HepG2 (cell line): Measurements from ENCODE around the gene CCSER1. TPM values are rescaled to one million over a fixed set of nuclear protein-coding genes. Genes with fewer than 3 reads are reported as not detected.

Experiments
- ATAC-seq: fragments of 200-7000 bp; cut with Tn5 transposase; 3 replicates; pipeline ENCODE4 v1.9.1; 2020; ENCODE audit warnings: mild to moderate bottlenecking, moderate library complexity
- Bru-seq: library from RNA; stranded (reverse); fragments of 400-500 nt; gene quantifications from one replicate; lab custom pipeline; 2021; lab: Mats Ljungman, UMichigan
- BruChase-seq, 2 experiments: library from RNA; stranded (reverse); fragments of 400-500 nt; gene quantifications; one replicate each; lab custom pipeline; 2021; lab: Mats Ljungman, UMichigan
- BruUV-seq: library from RNA; stranded (reverse); fragments of 400-500 nt; replicated peaks from 2 replicates; lab custom pipeline; 2021; lab: Mats Ljungman, UMichigan
- CTCF ChIA-PET: fragments of 300-600 bp; formaldehyde crosslinking; extraction: SDS; loops from one replicate; lab custom pipeline; 2021; ENCODE audit warnings: low total read pairs, inconsistent platforms, low intra/inter-chr PET ratio; lab: Yijun Ruan, JAX
- POLR2A ChIA-PET: fragments of 350-600 bp; sonication (Branson Sonifier 250); formaldehyde crosslinking; loops from one replicate; lab custom pipeline; 2020; ENCODE audit warnings: antibody characterized with exemption, inconsistent platforms; lab: Yijun Ruan, JAX
- DNase-seq: peaks from one replicate; pipeline ENCODE4 v3.0.0-alpha.2; 2015; ENCODE audit warnings: low spot score
- FAIRE-seq: peaks from 3 replicates; lab custom pipeline; 2011; peaks lifted over from hg19 to GRCh38; lab: Jason Lieb, UNC
- H2AFZ ChIP-seq: one replicate; pipeline ENCODE4 v1.6.1; 2011; ENCODE audit warnings: low read length, inconsistent platforms
- H3K27ac ChIP-seq: fragments of 300-600 bp; 3 replicates; pipeline ENCODE4 v1.8.0; 2011; ENCODE audit warnings: mixed run types, mild to moderate bottlenecking, mixed read lengths, low read length, inconsistent platforms; ENCODE audit not compliant: insufficient read depth; ENCODE audit errors: extremely low read length
- H3K27me3 ChIP-seq, 2 experiments: fragments of 200-600 bp in 1 of 2; 2 replicates in 1 of 2; 3 replicates in 1 of 2; pipeline versions ENCODE4 v1.6.0 to v1.8.0; 2011; ENCODE audit warnings: low read length in 2 of 2, mild to moderate bottlenecking in 2 of 2, moderate library complexity in 2 of 2, inconsistent platforms in 1 of 2; ENCODE audit not compliant: insufficient read depth in 2 of 2, control insufficient read depth in 1 of 2
- H3K36me3 ChIP-seq, 2 experiments: fragments of 200-600 bp in 1 of 2; replicated peaks in 1 of 2; 2 replicates in 1 of 2; 3 replicates in 1 of 2; pipeline versions ENCODE4 v1.5.1 to v1.8.0; 2011; ENCODE audit warnings: low read length in 2 of 2, inconsistent platforms in 1 of 2; ENCODE audit not compliant: insufficient read depth in 2 of 2, control insufficient read depth in 1 of 2
- H3K4me1 ChIP-seq: 2 replicates; pipeline ENCODE4 v1.5.1; 2012; ENCODE audit warnings: low read length, inconsistent platforms; ENCODE audit not compliant: insufficient read depth
- H3K4me2 ChIP-seq: 2 replicates; pipeline ENCODE4 v1.6.0; 2011; ENCODE audit warnings: low read depth, low read length, inconsistent platforms
- H3K4me3 ChIP-seq, 3 experiments: fragments of 200-600 bp in 1 of 3; sonication (generic), shearing (Covaris generic) in 1 of 3; replicated peaks in 1 of 3; 2 replicates each; pipeline ENCODE4 v1.5.1; 2011 to 2016; ENCODE audit warnings: low read length in 3 of 3, inconsistent platforms in 2 of 3, low read depth in 2 of 3, mild to moderate bottlenecking in 2 of 3, control low read depth in 1 of 3, mixed read lengths in 1 of 3; ENCODE audit not compliant: insufficient read depth in 1 of 3
- H3K79me2 ChIP-seq: one replicate; pipeline ENCODE4 v1.6.1; 2011; ENCODE audit warnings: low read length, inconsistent platforms; ENCODE audit not compliant: insufficient read depth
- H3K9ac ChIP-seq: 2 replicates; pipeline ENCODE4 v1.6.0; 2011; ENCODE audit warnings: mild to moderate bottlenecking, low read depth, low read length, inconsistent platforms; ENCODE audit not compliant: insufficient read depth
- H3K9me3 ChIP-seq: 2 replicates; pipeline ENCODE4 v1.5.1; 2012; ENCODE audit warnings: mild to moderate bottlenecking, low read length
- H4K20me1 ChIP-seq: 2 replicates; pipeline ENCODE4 v1.6.0; 2011; ENCODE audit warnings: inconsistent platforms, mild to moderate bottlenecking, low read length, moderate library complexity; ENCODE audit not compliant: insufficient read depth
- FLYWCH1 ChIP-seq: sonication (generic); formaldehyde crosslinking; IDR thresholded peaks from 2 replicates; pipeline ENCODE4 v1.8.1; 2023; ENCODE audit warnings: mild to moderate bottlenecking, missing genetic modification reagents
- MEIS1 ChIP-seq: sonication (generic); formaldehyde crosslinking; IDR thresholded peaks from 2 replicates; pipeline ENCODE4 v1.9.0; 2021; ENCODE audit warnings: mild to moderate bottlenecking, missing genetic modification reagents, moderate library complexity, borderline replicate concordance
- NFE2L1 ChIP-seq: sonication (generic); formaldehyde crosslinking; IDR thresholded peaks from 2 replicates; pipeline ENCODE4 v1.4.0; 2020; ENCODE audit warnings: missing genetic modification reagents, mild to moderate bottlenecking, borderline replicate concordance
- XRCC5 ChIP-seq: fragments of 200-400 bp; formaldehyde crosslinking; optimal IDR thresholded peaks from 2 replicates; pipeline ENCODE3; 2017; ENCODE audit warnings: mild to moderate bottlenecking, low read length
- ZNF570 ChIP-seq: sonication (generic); formaldehyde crosslinking; IDR thresholded peaks from 2 replicates; pipeline ENCODE4 v1.4.0; 2020; ENCODE audit warnings: mild to moderate bottlenecking, missing genetic modification reagents, borderline replicate concordance
- ZSCAN31 ChIP-seq: sonication (generic); formaldehyde crosslinking; IDR thresholded peaks from 2 replicates; pipeline ENCODE4 v1.5.0; 2020; ENCODE audit warnings: low read depth, mild to moderate bottlenecking, missing genetic modification reagents
- WGBS: methylation state at CpG from one replicate; pipeline ENCODE4 v1.1.6; 2017; ENCODE audit warnings: low lambda C conversion rate; 5-methylcytosine and 5-hydroxymethylcytosine counted together
- in situ Hi-C: cut with HindIII; loops from 2 replicates; pipeline ENCODE4 v1.10.0; 2017; ENCODE audit warnings: low pct_unique_long_range_greater_than_20kb; ENCODE audit not compliant: extremely low pct_ligation_motif_present
- intact Hi-C: fragments of 100-400 bp; cut with micrococcal nuclease; formaldehyde crosslinking; loops from one replicate; pipeline ENCODE4 v1.10.0; 2022; ENCODE audit not compliant: unreplicated experiment
- long read RNA-seq, 2 experiments: library from RNA in 1 of 2; library from polyadenylated mRNA in 1 of 2; stranded (forward) in 1 of 2; unstranded in 1 of 2; transcript quantifications; one replicate each; pipeline ENCODE4 v2.0.0, GENCODE V29; 2019 to 2022
- polyA minus RNA-seq, 3 experiments: library from RNA; depleted of rRNA, polyadenylated mRNA; stranded (reverse); fragments of >200 nt; gene quantifications; 2 replicates each; pipeline ENCODE4 v1.2.3, GENCODE V29; 2011; ENCODE audit warnings: low replicate concordance in 1 of 3
- polyA plus RNA-seq, 8 experiments: library from polyadenylated mRNA; depleted of rRNA in 3 of 8; stranded (reverse) in 7 of 8; unstranded in 1 of 8; fragments of >200 nt; fragmentation: Illumina TruSeq in 4 of 8; extraction: Trizol in 4 of 8; gene quantifications; 2 replicates each; pipeline versions ENCODE4 v1.2.1 to v1.2.3, GENCODE V29; 2011 to 2016; ENCODE audit warnings: low read depth in 4 of 8, missing spikeins in 1 of 8, mixed read lengths in 1 of 8; ENCODE audit not compliant: insufficient read depth in 1 of 8
- total RNA-seq, 5 experiments: library from RNA; depleted of rRNA; stranded (reverse); fragments of >200 nt; fragmentation: Illumina TruSeq; extraction: Trizol; gene quantifications; 2 replicates each; pipeline ENCODE4 v1.2.3, GENCODE V29; 2016; ENCODE audit warnings: low read depth in 1 of 5
- TF ChIP-seq, protein P1 (sequence below): sonication (generic); formaldehyde crosslinking; conservative IDR thresholded peaks from 2 replicates; pipeline ENCODE4 v1.4.0; 2020; ENCODE audit warnings: missing genetic modification reagents

Gene CCSER1
- total RNA-seq (2016; rRNA removed; fragmentation: Illumina TruSeq; extraction: Trizol) (not detected in 2 replicates), polyA plus RNA-seq (2011; rRNA removed) (not detected in 2 replicates), polyA minus RNA-seq (2011; rRNA and poly(A)+ RNA removed; ENCODE audit: low replicate concordance) (5.5 TPM in 1 of 2 replicates, not detected in the other), Bru-seq, nascent RNA (percentile 3 among the genes with signal in this experiment), BruChase-seq, experiment 1, labeled RNA remaining after a 6-hour chase (percentile 3 among the genes with signal in this experiment), BruChase-seq, experiment 2, labeled RNA remaining after a 2-hour chase (percentile 3 among the genes with signal in this experiment)
- total RNA-seq (2016; cell fraction: cytosol; rRNA removed; fragmentation: Illumina TruSeq; extraction: Trizol; ENCODE audit: low read depth), result not detected in 2 replicates
- not detected in 2 replicates for total RNA-seq (2016; cell fraction: insoluble cytoplasmic fraction; rRNA removed; fragmentation: Illumina TruSeq; extraction: Trizol)
- total RNA-seq (2016; cell fraction: membrane; rRNA removed; fragmentation: Illumina TruSeq; extraction: Trizol), result not detected in 2 replicates
- not detected in 2 replicates for total RNA-seq (2016; cell fraction: nucleus; rRNA removed; fragmentation: Illumina TruSeq; extraction: Trizol)
- polyA plus RNA-seq (2011; cell fraction: cytosol; rRNA removed), result not detected in 2 replicates
- not detected in 2 replicates for polyA plus RNA-seq (2011; cell fraction: nucleus; rRNA removed)
- not detected in 2 replicates for polyA plus RNA-seq (2012)
- not detected in 2 replicates for polyA plus RNA-seq (2016; cell fraction: cytosol; fragmentation: Illumina TruSeq; extraction: Trizol; ENCODE audit: low read depth)
- polyA plus RNA-seq (2016; cell fraction: insoluble cytoplasmic fraction; fragmentation: Illumina TruSeq; extraction: Trizol; ENCODE audit: low read depth), result not detected in 2 replicates
- not detected in 2 replicates for polyA plus RNA-seq (2016; cell fraction: membrane; fragmentation: Illumina TruSeq; extraction: Trizol; ENCODE audit: low read depth)
- not detected in 2 replicates for polyA plus RNA-seq (2016; cell fraction: nucleus; fragmentation: Illumina TruSeq; extraction: Trizol; ENCODE audit: insufficient read depth, low read depth)
- not detected in 2 replicates for polyA minus RNA-seq (2011; cell fraction: cytosol; rRNA and poly(A)+ RNA removed)
- not detected in 2 replicates for polyA minus RNA-seq (2011; cell fraction: nucleus; rRNA and poly(A)+ RNA removed)
- long read RNA-seq, experiment 1, result 0 reads
- long read RNA-seq, experiment 2, result 0 reads

DNA sequence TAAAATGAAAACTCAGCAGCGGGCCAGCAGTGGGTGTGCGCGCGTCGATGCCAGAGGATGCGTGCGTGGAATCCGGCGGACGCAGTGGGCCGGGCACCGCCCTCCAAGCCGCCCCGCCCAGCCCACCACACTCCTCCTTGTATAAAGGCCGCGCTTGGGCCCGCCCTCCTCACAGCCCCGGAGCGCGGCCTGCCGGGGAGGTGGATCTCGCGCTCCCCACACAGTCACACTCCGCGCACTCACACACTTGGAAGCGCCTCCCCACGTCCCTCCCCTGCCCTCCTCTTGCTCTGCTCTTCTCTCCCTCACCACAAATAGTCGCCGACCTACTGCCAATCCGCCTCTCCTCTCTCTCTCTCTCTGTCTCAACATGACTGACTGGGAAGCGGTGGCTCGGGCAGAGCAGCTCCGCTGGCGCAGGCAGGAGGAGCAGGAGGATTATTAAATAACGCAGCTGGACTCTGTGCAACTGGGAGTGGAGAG lies at the start of gene CCSER1:
TSS of gene CCSER1 (plus strand) at position 172 of the 483 bp plus-strand sequence.
- CTCF ChIA-PET, result no interaction called here
- POLR2A ChIA-PET, result no interaction called here
- no peak for TF ChIP-seq NFE2L1 (CRISPR knock-in tag)
- no peak for TF ChIP-seq MEIS1 (CRISPR knock-in tag)
- TF ChIP-seq FLYWCH1, result no peak
- TF ChIP-seq ZNF570 (CRISPR knock-in tag), result no peak
- no peak for TF ChIP-seq ZSCAN31
- TF ChIP-seq, protein P1, sequence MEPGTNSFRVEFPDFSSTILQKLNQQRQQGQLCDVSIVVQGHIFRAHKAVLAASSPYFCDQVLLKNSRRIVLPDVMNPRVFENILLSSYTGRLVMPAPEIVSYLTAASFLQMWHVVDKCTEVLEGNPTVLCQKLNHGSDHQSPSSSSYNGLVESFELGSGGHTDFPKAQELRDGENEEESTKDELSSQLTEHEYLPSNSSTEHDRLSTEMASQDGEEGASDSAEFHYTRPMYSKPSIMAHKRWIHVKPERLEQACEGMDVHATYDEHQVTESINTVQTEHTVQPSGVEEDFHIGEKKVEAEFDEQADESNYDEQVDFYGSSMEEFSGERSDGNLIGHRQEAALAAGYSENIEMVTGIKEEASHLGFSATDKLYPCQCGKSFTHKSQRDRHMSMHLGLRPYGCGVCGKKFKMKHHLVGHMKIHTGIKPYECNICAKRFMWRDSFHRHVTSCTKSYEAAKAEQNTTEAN (CRISPR knock-in tag), result no peak
- TF ChIP-seq XRCC5, result no peak
- H3K4me1 ChIP-seq, result no peaks in the 10 kb centered on the region
- H3K27ac ChIP-seq, result no peak within 1 kb of the TSS
- H3K9ac ChIP-seq, result no peak within 1 kb of the TSS
- no peak within 1 kb of the TSS for H2AFZ ChIP-seq
- no peaks in the 10 kb centered on the region for H3K79me2 ChIP-seq
- no peaks in the 10 kb centered on the region for H4K20me1 ChIP-seq
- in situ Hi-C loops (no loop called here), intact Hi-C loops (loop anchor here (10.0 kb wide), 1 partner anchor 168 kb away; no protein-coding TSS in a partner anchor)
- ATAC-seq, result peak; percentile 71
- H3K36me3 ChIP-seq, result no peaks in the 10 kb centered on the region
- no peak for FAIRE-seq
- H3K27me3 ChIP-seq, result peaks cover 0 to 7% of the 10 kb centered on the region in 2 experiments; a peak in 2 of 5 replicates
- no peaks in the 10 kb centered on the region for H3K9me3 ChIP-seq
- WGBS, result 22% methylated on average over 17 of the region's 35 CpGs
- no peak within 1 kb of the TSS; a peak in 1 of 6 replicates for H3K4me3 ChIP-seq
- no TSS peak for BruUV-seq
- no peak within 1 kb of the TSS for H3K4me2 ChIP-seq
- no peak for DNase-seq
